Glutamatergic neuron (in vitro differentiated cells): ENCODE results near the gene DNAH8. TPM values are rescaled to one million over a fixed set of nuclear protein-coding genes. Genes with fewer than 3 reads are reported as not detected.

ENCODE experiments used
- DNase-seq: peaks from one replicate; pipeline ENCODE4 v3.0.0; 2022
- H3K27ac Mint-ChIP-seq: one replicate; pipeline ENCODE4 v1.8.0; 2020; ENCODE audit warnings: mild to moderate bottlenecking, mixed read lengths, inconsistent platforms; ENCODE audit not compliant: unreplicated experiment
- H3K27me3 Mint-ChIP-seq: one replicate; pipeline ENCODE4 v1.8.0; 2020; ENCODE audit warnings: mild to moderate bottlenecking, moderate library complexity, mixed read lengths, inconsistent platforms; ENCODE audit not compliant: unreplicated experiment
- H3K36me3 Mint-ChIP-seq: one replicate; pipeline ENCODE4 v1.8.0; 2020; ENCODE audit warnings: mild to moderate bottlenecking, mixed read lengths, inconsistent platforms; ENCODE audit not compliant: unreplicated experiment
- H3K4me1 Mint-ChIP-seq: one replicate; pipeline ENCODE4 v1.8.0; 2020; ENCODE audit warnings: mild to moderate bottlenecking, low read depth, mixed read lengths, inconsistent platforms; ENCODE audit not compliant: unreplicated experiment
- H3K4me3 Mint-ChIP-seq: one replicate; pipeline ENCODE4 v1.8.0; 2020; ENCODE audit warnings: mild to moderate bottlenecking, mixed read lengths, inconsistent platforms; ENCODE audit not compliant: unreplicated experiment
- H3K9me3 Mint-ChIP-seq: one replicate; pipeline ENCODE4 v1.8.0; 2020; ENCODE audit warnings: mild to moderate bottlenecking, moderate library complexity, mixed read lengths, inconsistent platforms; ENCODE audit not compliant: unreplicated experiment
- CTCF ChIP-seq: fragments of 200-600 bp; sonication (generic); IDR thresholded peaks from one replicate; pipeline ENCODE4 v1.5.0; 2021; ENCODE audit not compliant: partially characterized antibody, unreplicated experiment
- total RNA-seq: library from RNA; stranded (reverse); fragmentation: NEBNext Ultra II Directional; extraction: Animal tissue kit (Norgen Biotek cat#: 25700); gene quantifications from one replicate; pipeline ENCODE4 v1.2.1, GENCODE V29; 2021; ENCODE audit not compliant: unreplicated experiment

The DNAH8 gene
- total RNA-seq, 1 donor from 2014 or later = not detected

GRCh38 chr6:38722038-38722437 lies 6.9 kb downstream of the DNAH8 start:
- no peak overlapping the region for H3K27ac Mint-ChIP-seq
- no peaks in the 10 kb centered on the region for H3K9me3 Mint-ChIP-seq
- no peak overlapping the region for H3K4me3 Mint-ChIP-seq
- peaks cover 5% of the 10 kb centered on the region for H3K36me3 Mint-ChIP-seq
- no peaks in the 10 kb centered on the region for H3K27me3 Mint-ChIP-seq
- H3K4me1 Mint-ChIP-seq = no peaks in the 10 kb centered on the region
- no peak for TF ChIP-seq CTCF
- no peak for DNase-seq

- Mint-ChIP-seq H3K4me3 (no peak overlapping the region), H3K4me1 (no peaks in the 10 kb centered on the region), H3K27ac (no peak overlapping the region), H3K27me3 (no peaks in the 10 kb centered on the region), H3K9me3 (no peaks in the 10 kb centered on the region), H3K36me3 (peaks cover 5% of the 10 kb centered on the region)
- DNase-seq = no peak
- no peak for TF ChIP-seq CTCF
Observed at GRCh38 chr6:38722727-38723334, 7.7 kb downstream of the DNAH8 start.

GRCh38 chr6:38723783-38724182 lies 8.7 kb downstream of the DNAH8 start:
- peaks cover 5% of the 10 kb centered on the region for H3K36me3 Mint-ChIP-seq
- H3K9me3 Mint-ChIP-seq = no peaks in the 10 kb centered on the region
- H3K4me1 Mint-ChIP-seq = no peaks in the 10 kb centered on the region
- no peak overlapping the region for H3K27ac Mint-ChIP-seq
- no peak overlapping the region for H3K4me3 Mint-ChIP-seq
- no peaks in the 10 kb centered on the region for H3K27me3 Mint-ChIP-seq
- DNase-seq = no peak
- TF ChIP-seq CTCF = no peak

GRCh38 chr6:38724343-38724742 lies 9.2 kb downstream of the DNAH8 start:
- TF ChIP-seq CTCF = no peak
- H3K4me1 Mint-ChIP-seq = no peaks in the 10 kb centered on the region
- H3K36me3 Mint-ChIP-seq = peaks cover 5% of the 10 kb centered on the region
- DNase-seq = no peak
- H3K9me3 Mint-ChIP-seq = no peaks in the 10 kb centered on the region
- H3K4me3 Mint-ChIP-seq = no peak overlapping the region
- H3K27me3 Mint-ChIP-seq = no peaks in the 10 kb centered on the region
- no peak overlapping the region for H3K27ac Mint-ChIP-seq

GRCh38 chr6:38725414-38726183 lies 10.5 kb downstream of the DNAH8 start:
- no peaks in the 10 kb centered on the region for H3K27me3 Mint-ChIP-seq
- peaks cover 4% of the 10 kb centered on the region for H3K36me3 Mint-ChIP-seq
- DNase-seq = no peak
- peaks cover 3% of the 10 kb centered on the region for H3K4me1 Mint-ChIP-seq
- TF ChIP-seq CTCF = no peak
- no peak overlapping the region for H3K27ac Mint-ChIP-seq
- no peak overlapping the region for H3K4me3 Mint-ChIP-seq
- no peaks in the 10 kb centered on the region for H3K9me3 Mint-ChIP-seq
